ENCODE data around the gene NAT8L. TPM values are rescaled to one million over a fixed set of nuclear protein-coding genes. Genes with fewer than 3 reads are reported as not detected.

The NAT8L gene
- total and polyA plus RNA-seq, 2 of the 4 experiments (the other 2 are of a cell fraction): 0.05 TPM; not detected in 1

GRCh38 chr4:2046031-2046961 lies 12.8 kb upstream of the NAT8L start (continued):
- TF ChIP-seq NFE2L2 (IDR thresholded peaks at IDR 0.05; ENCODE audit: low read depth, low read length) (no peak), CEBPB (IDR thresholded peaks at IDR 0.05; ENCODE audit: low read depth, low read length) (no peak)

DNA sequence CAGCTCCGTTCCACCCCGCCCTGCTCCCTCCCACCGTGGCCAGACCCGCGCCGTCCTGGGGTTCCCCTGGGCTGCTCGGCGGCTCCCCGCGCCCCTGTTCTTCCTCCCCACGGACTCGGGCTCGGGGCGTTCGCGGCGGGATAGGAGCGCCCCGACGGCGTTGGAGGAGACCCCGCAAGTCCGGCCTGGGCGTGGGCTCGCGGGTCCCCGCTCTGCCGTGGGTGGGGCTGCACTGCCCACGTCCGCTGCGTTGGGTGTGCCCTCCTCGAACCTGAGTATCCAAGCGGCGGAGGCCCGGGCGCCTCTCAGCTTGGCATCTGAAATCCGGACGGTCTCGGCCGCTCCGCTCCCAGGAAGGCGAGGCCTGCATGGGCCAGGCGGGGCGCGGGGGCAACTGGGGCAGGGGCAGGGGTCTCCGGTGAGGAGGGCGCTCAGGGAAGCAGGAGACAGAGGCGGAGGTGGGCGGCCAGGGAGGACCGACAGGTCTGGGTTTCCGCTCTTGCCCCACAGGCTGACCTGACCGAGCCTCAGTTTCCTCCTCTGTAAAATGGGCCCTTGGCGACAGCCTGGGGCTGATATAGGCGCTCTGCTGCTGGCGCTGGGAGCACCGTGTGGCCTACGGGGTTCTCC lies 12.0 kb upstream of the NAT8L start:
- WGBS, 2 experiments (ENCODE audit: extremely low coverage in 2 of 2, insufficient read length in 1 of 2): 60% methylated on average over 9 of the region's 57 CpGs; no CpG with 5 or more reads in 1 of the 2 experiments
- TF ChIP-seq CHD1 (IDR thresholded peaks at IDR 0.05; ENCODE audit: low read depth, low read length): no peak
- TF ChIP-seq BHLHE40 (IDR thresholded peaks at IDR 0.05; ENCODE audit: low read depth, low read length): no peak
- no peak for TF ChIP-seq MAFK (IDR thresholded peaks at IDR 0.05; ENCODE audit: low read depth, low read length)
- no peak for TF ChIP-seq FOS (IDR thresholded peaks at IDR 0.05; ENCODE audit: low read depth, low read length)
- TF ChIP-seq, protein P1, sequence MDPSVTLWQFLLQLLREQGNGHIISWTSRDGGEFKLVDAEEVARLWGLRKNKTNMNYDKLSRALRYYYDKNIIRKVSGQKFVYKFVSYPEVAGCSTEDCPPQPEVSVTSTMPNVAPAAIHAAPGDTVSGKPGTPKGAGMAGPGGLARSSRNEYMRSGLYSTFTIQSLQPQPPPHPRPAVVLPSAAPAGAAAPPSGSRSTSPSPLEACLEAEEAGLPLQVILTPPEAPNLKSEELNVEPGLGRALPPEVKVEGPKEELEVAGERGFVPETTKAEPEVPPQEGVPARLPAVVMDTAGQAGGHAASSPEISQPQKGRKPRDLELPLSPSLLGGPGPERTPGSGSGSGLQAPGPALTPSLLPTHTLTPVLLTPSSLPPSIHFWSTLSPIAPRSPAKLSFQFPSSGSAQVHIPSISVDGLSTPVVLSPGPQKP (IDR thresholded peaks at IDR 0.05; ENCODE audit: borderline replicate concordance, low read depth, low read length): no peak
- TF ChIP-seq RFX5 (IDR thresholded peaks at IDR 0.05; ENCODE audit: low read depth, low read length): no peak
- no peak for TF ChIP-seq CTCF (conservative IDR thresholded peaks at IDR 0.05; ENCODE audit: low read depth, low read length)
- no peak for TF ChIP-seq NFE2L2 (IDR thresholded peaks at IDR 0.05; ENCODE audit: low read depth, low read length)
- TF ChIP-seq USF2 (IDR thresholded peaks at IDR 0.05; ENCODE audit: low read depth, low read length): no peak

More for the DNA sequence above, 12.0 kb upstream of the NAT8L start:
- no peak overlapping the region for H3K4me2 ChIP-seq (ENCODE audit: low read depth, low read length)
- no TSS peak for BruUV-seq (replicated peaks)
- no peak overlapping the region for H3K4ac ChIP-seq (ENCODE audit: low read depth, low read length)
- no peak overlapping the region for H3K18ac ChIP-seq (ENCODE audit: low read depth, low read length)
- no peak overlapping the region for H2AK5ac ChIP-seq (ENCODE audit: low read depth, low read length)
- H4K5ac ChIP-seq (ENCODE audit: low read depth, low read length): no peak overlapping the region
- H3K9me3 ChIP-seq (ENCODE audit: control insufficient read depth, insufficient read depth, low read length): no peaks in the 10 kb centered on the region; the same call in 1 of the 2 replicates
- H2AFZ ChIP-seq (replicated peaks; ENCODE audit: low read length, poor library complexity): no peak overlapping the region
- 0 out of 4 replicates have a peak, but pooled peaks cover 0 to 7% of the 10 kb centered on the region in 2 experiments for H3K79me1 ChIP-seq (ENCODE audit: low read depth in 1 of 2, low read length in 2 of 2)
- H2BK5ac ChIP-seq (ENCODE audit: low read depth, low read length, poor library complexity, severe bottlenecking): no peak overlapping the region
- H3K27me3 ChIP-seq (ENCODE audit: control insufficient read depth, insufficient read depth, low read length): peaks cover 9% of the 10 kb centered on the region; the same call in 1 of the 2 replicates
- no peak overlapping the region for H3K56ac ChIP-seq (ENCODE audit: extremely low read depth, insufficient read depth, low read length)
- ATAC-seq (ENCODE audit: low read depth) (no peak), DNase-seq (no peak)
- no peaks in the 10 kb centered on the region for H3K9me1 ChIP-seq (ENCODE audit: insufficient read depth, low read length)
- H3K36me3 ChIP-seq (ENCODE audit: control insufficient read depth, insufficient read depth, low read length): peaks cover 2% of the 10 kb centered on the region; the same call in 1 of the 2 replicates
- H3K9ac ChIP-seq (ENCODE audit: low read depth, low read length): no peak overlapping the region
- ChIA-PET POLR2A (ENCODE audit: unreplicated experiment) (no interaction called here), CTCF (no interaction called here)
- no peak overlapping the region for H3K23ac ChIP-seq (ENCODE audit: low read depth, low read length)
- no peak overlapping the region for H3K4me3 ChIP-seq (ENCODE audit: insufficient read depth, low read depth, low read length)
- in situ Hi-C loops (cut with MboI; ENCODE audit: low sequenced_read_pairs): no loop called here
- intact Hi-C loops (cut with micrococcal nuclease): no loop called here
- H3K4me1 ChIP-seq (ENCODE audit: control insufficient read depth, insufficient read depth, low read length): no peaks in the 10 kb centered on the region; the same call in 1 of the 2 replicates
- H2BK15ac ChIP-seq (ENCODE audit: low read depth, low read length): no peak overlapping the region
- H2BK120ac ChIP-seq (ENCODE audit: low read depth, low read length): no peak overlapping the region
- no peak overlapping the region for H4K91ac ChIP-seq (ENCODE audit: insufficient read depth, low read depth, low read length)
- H3K14ac ChIP-seq (replicated peaks; ENCODE audit: low read depth, low read length): no peak overlapping the region
- H3K27ac ChIP-seq (ENCODE audit: insufficient read depth, low read length): no peak overlapping the region
- H4K8ac ChIP-seq (ENCODE audit: low read depth in 2 of 2, low read length in 2 of 2): no peak overlapping the region
- H2AK9ac ChIP-seq (replicated peaks; ENCODE audit: low read depth, low read length, poor library complexity): no peak overlapping the region
- H4K20me1 ChIP-seq (ENCODE audit: insufficient read depth, low read length): no peaks in the 10 kb centered on the region
- no peak overlapping the region for H2BK20ac ChIP-seq (ENCODE audit: low read depth, low read length)
- dilution Hi-C loops (cut with HindIII; ENCODE audit: low sequenced_read_pairs, unreplicated experiment): no loop called here
